ENCODE measurements around the gene HAPSTR1.

Gene HAPSTR1

DNA sequence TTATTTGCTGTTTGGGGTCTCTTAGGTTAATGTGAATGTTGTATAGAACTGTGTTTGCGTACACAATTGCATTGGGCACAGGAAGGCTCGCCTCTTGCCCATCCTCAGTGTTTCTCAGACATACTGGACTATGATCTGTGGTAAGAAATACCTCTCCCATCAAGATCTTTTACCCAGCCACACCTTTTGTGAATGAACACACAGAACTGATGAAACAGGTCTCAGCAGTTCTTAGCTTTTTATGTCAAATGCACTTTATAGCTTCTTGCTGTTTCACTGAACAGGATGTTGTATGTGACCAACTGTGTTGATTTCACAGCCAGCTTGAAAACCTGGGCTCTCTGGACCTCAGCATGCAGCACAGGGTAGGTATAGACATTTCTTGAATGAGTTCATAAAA lies 31.5 kb downstream of the HAPSTR1 start:
- TF ChIP-seq, protein P1, sequence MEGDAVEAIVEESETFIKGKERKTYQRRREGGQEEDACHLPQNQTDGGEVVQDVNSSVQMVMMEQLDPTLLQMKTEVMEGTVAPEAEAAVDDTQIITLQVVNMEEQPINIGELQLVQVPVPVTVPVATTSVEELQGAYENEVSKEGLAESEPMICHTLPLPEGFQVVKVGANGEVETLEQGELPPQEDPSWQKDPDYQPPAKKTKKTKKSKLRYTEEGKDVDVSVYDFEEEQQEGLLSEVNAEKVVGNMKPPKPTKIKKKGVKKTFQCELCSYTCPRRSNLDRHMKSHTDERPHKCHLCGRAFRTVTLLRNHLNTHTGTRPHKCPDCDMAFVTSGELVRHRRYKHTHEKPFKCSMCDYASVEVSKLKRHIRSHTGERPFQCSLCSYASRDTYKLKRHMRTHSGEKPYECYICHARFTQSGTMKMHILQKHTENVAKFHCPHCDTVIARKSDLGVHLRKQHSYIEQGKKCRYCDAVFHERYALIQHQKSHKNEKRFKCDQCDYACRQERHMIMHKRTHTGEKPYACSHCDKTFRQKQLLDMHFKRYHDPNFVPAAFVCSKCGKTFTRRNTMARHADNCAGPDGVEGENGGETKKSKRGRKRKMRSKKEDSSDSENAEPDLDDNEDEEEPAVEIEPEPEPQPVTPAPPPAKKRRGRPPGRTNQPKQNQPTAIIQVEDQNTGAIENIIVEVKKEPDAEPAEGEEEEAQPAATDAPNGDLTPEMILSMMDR (IDR thresholded peaks at IDR 0.05; ENCODE audit: low read depth, low read length, missing control alignments), result no peak
- H3K4me3 ChIP-seq (ENCODE audit: low read depth, low read length), result no peak overlapping the region
- no peak for DNase-seq (ENCODE audit: low read depth)

DNA sequence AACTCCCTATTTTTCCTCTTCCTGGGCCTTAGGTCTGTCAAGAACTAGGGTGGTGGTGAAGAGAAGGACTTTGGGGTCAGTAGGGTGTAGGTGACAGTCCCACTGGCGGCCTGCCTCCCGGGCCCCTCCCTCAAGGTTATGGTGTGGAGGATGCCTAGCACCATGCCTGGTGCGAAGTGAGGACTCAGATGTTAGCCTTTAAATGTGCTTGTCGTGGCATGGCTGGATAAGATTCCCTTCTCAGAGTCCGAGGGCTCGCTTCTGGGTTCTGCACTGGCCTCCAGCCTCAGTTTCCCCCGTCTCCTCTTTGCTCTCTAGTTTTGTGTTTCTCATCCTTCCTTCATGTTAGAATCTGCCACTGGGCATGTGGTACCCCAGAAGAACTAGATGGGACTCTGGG lies 32.0 kb downstream of the HAPSTR1 start:
- no peak overlapping the region for H3K4me3 ChIP-seq (ENCODE audit: low read depth, low read length)
- TF ChIP-seq, protein P1 (IDR thresholded peaks at IDR 0.05; ENCODE audit: low read depth, low read length, missing control alignments), result no peak
- DNase-seq (ENCODE audit: low read depth), result no peak

DNA sequence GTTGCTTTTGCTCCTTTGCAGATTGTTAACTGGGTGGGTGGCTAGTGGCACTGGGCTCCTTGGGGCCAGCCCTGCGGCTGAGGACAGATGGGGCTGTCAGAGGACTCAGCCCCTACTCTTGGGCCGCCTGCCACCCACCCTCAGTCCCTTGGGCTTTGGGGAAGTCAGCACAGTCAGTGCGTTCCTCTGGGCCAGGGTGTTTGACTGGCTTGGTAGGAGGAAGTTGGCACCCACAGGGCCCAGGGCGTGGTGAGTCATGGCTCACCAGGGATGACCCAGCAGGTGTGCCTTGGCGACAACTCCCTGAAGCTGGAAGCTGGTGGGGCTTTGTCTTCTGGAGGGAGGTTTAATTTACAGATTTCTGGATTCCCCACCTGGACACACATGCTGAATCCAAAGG lies 32.4 kb downstream of the HAPSTR1 start:
- DNase-seq (ENCODE audit: low read depth), result no peak
- H3K4me3 ChIP-seq (ENCODE audit: low read depth, low read length), result no peak overlapping the region
- TF ChIP-seq, protein P1 (IDR thresholded peaks at IDR 0.05; ENCODE audit: low read depth, low read length, missing control alignments), result no peak

DNA sequence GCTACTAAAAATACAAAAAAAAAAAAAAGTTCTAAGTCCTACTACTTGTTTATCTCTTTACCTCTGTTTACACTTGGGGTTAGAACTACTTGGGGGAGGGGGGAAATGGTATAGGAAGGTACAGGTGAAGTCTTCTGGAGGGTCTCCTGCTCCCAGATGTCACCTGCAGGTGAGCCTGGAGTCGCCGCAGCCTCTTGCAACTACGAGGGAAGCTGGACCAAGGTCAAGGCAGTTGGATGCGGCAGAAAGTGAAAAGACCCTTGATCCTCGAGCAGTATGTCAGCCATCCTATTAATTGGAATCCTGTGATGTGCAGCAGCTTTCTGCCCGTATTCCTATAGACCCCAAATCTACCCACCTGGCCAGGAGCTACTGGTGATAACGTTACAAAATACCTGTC lies 33.0 kb downstream of the HAPSTR1 start:
- TF ChIP-seq, protein P1 (IDR thresholded peaks at IDR 0.05; ENCODE audit: low read depth, low read length, missing control alignments), result no peak
- DNase-seq (ENCODE audit: low read depth), result no peak

DNA sequence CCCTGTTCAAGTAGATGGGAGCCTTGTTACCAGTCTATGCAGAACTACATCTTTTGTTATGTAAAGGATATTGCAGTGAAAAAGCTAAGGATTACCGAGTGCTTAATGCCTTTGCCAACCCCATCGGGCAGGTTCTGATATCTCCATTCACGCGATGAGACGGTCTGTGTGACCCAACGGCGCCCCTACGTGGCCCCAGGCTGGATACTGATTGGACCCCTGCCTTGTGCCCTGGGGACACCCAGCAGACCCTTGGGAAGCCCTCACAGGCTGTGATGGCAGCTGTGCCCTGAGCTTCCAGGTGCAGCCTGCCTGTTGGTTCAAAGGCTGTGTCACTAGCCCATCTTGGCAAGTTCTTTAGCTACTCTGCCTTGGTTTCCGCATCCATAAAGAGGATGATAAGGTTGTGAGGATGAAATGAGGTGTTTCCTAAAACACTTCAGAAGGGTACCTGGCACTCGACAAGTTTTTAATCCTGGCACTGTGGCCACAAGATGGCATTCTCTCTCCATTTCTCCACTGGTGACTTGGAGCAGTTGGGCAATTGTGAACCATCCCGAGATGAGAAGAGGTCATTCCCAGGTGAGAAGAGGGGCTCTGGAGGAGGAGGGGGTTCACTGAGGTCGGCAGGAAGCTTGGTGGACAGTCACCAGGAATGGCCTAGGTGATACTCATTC lies 33.6 kb downstream of the HAPSTR1 start:
- TF ChIP-seq, protein P1 (IDR thresholded peaks at IDR 0.05; ENCODE audit: low read depth, low read length, missing control alignments), result peak; percentile 13
- no peak for DNase-seq (ENCODE audit: low read depth)
- H3K4me3 ChIP-seq (ENCODE audit: low read depth, low read length), result no peak overlapping the region

More for the DNA sequence above, 33.0 kb downstream of the HAPSTR1 start:
- H3K4me3 ChIP-seq (ENCODE audit: low read depth, low read length), result no peak overlapping the region

DNA sequence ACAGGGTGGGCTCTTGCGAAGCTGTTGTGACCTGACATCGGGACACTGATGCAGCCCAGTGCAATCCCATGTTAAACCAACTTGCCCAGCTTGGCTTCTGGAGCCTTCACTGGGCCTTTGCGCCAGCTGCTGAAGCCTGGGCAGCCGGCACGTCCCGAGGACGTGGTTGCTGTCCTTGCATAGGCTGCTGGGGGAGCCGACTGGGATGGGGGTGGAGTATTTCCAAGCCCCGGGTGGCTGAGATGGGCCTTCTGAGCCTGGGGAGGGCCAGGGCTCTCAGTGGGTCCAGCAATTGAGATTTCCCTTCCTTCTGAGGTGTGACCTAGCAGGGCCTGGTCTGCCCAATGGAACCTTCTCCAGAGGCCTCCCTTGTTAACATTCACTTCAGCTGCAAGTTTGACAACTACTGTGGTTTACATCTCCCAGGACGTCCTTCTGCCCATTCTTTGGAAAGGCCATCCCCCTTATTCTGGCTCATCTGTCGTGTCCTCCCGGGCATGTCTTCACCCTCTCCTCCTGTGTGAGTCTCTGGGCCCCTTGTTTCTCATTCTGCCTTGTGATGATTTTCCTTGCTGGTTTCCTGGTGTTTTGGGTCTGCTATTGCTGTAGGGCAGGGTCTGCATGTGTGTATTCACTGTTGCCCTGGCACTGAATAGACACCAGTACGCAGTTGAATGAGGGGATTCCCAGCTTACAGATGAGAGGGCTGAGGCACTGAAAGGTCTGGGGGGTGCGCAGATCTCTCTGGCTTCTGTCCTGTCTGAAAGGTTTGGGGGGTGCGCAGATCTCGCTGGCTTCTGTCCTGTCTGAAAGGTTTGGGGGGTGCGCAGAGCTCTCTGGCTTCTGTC lies 34.4 kb downstream of the HAPSTR1 start:
- no peak overlapping the region for H3K4me3 ChIP-seq (ENCODE audit: low read depth, low read length)
- TF ChIP-seq, protein P1 (IDR thresholded peaks at IDR 0.05; ENCODE audit: low read depth, low read length, missing control alignments), result no peak
- DNase-seq (ENCODE audit: low read depth), result no peak

All from GM12864 (cell line).